ENCODE results near the gene ILF3. TPM values are rescaled to one million over a fixed set of nuclear protein-coding genes. Genes with fewer than 3 reads are reported as not detected.

The ILF3 gene
- total and polyA plus RNA-seq, 7 donors = 25.7 to 146 (median 86.1) TPM

- Histone ChIP-seq H3K4me3 (peak overlapping the region in 2 of 4 donors; percentile 14 to 25), H3K36me3 (peaks cover 0 to 21% (median 8%) of the 10 kb centered on the region in 4 donors), H3K27me3 (no peaks in the 10 kb centered on the region), H3K27ac (no peak overlapping the region), H3K9me3 (no peaks in the 10 kb centered on the region), H3K4me1 (peaks cover 0 to 14% (median 12%) of the 10 kb centered on the region in 4 donors)
- TF ChIP-seq POLR2A (IDR thresholded peaks at IDR 0.05) (no peak), POLR2AphosphoS5 (IDR thresholded peaks at IDR 0.05) (peak in 2 of 4 donors; percentile 44)
- intact Hi-C loops (cut with DNase I) = loop anchor here (5.0 kb wide), 1 partner anchor 43 kb away; the partner anchor contains the start of gene ILF3
- 10 to 14% methylated on average over 59 of the region's 59 CpGs for WGBS, 2 donors
- peak; percentile 89 for DNase-seq
Observed at GRCh38 chr19:10695401-10696398, 41.6 kb downstream of the ILF3 start.

- Histone ChIP-seq H3K9me3 (no peaks in the 10 kb centered on the region), H3K27me3 (no peaks in the 10 kb centered on the region), H3K4me3 (no peak overlapping the region), H3K36me3 (peaks cover 0 to 4% (median 0%) of the 10 kb centered on the region in 4 donors), H3K27ac (no peak overlapping the region), H3K4me1 (peaks cover 0 to 29% (median 26%) of the 10 kb centered on the region in 4 donors)
- TF ChIP-seq CTCF (IDR thresholded peaks at IDR 0.05) = peak in 1 of 4 experiments; percentile 39
- TF ChIP-seq POLR2AphosphoS5 (IDR thresholded peaks at IDR 0.05) = no peak
- DNase-seq = no peak
- WGBS, 2 donors = 38 to 43% methylated on average over 15 of the region's 15 CpGs
- intact Hi-C loops (cut with DNase I) = loop anchor here (5.0 kb wide), 1 partner anchor 47 kb away; the partner anchor contains the start of gene ILF3
Observed at GRCh38 chr19:10699650-10700335, 45.6 kb downstream of the ILF3 start.

GRCh38 chr19:10701955-10702525 lies 47.9 kb downstream of the ILF3 start:
- H3K9me3 ChIP-seq = no peaks in the 10 kb centered on the region
- no peak for DNase-seq
- peaks cover 0 to 16% (median 15%) of the 10 kb centered on the region in 4 donors for H3K4me1 ChIP-seq
- H3K4me3 ChIP-seq = peak overlapping the region; percentile 69 to 94 (median 80)
- intact Hi-C loops (cut with DNase I) = no loop called here
- TF ChIP-seq POLR2AphosphoS5 (IDR thresholded peaks at IDR 0.05) = no peak
- WGBS, 2 donors = 3 to 6% methylated on average over 24 of the region's 24 CpGs
- H3K27ac ChIP-seq = peak overlapping the region in 3 of 4 donors; percentile 57 to 74 (median 73)
- H3K27me3 ChIP-seq = no peaks in the 10 kb centered on the region
- H3K36me3 ChIP-seq = peaks cover 0 to 8% (median 0%) of the 10 kb centered on the region in 4 donors

GRCh38 chr19:10706990-10707389 lies 52.8 kb downstream of the ILF3 start:
- Histone ChIP-seq H3K4me3 (no peak overlapping the region), H3K27ac (no peak overlapping the region), H3K27me3 (no peaks in the 10 kb centered on the region), H3K4me1 (peaks cover 0 to 5% (median 4%) of the 10 kb centered on the region in 4 donors), H3K9me3 (no peaks in the 10 kb centered on the region), H3K36me3 (peaks cover 0 to 38% (median 0%) of the 10 kb centered on the region in 4 donors)
- DNase-seq = no peak
- intact Hi-C loops (cut with DNase I) = no loop called here
- 80 to 82% methylated on average over 12 of the region's 12 CpGs for whole genome bisulfite sequencing, 2 donors
- TF ChIP-seq CTCF (IDR thresholded peaks at IDR 0.05) = no peak

GRCh38 chr19:10707440-10707839 lies 53.3 kb downstream of the ILF3 start:
- TF ChIP-seq POLR2AphosphoS5 (IDR thresholded peaks at IDR 0.05) = no peak
- no peak for TF ChIP-seq EP300 (IDR thresholded peaks at IDR 0.05)
- TF ChIP-seq CTCF (IDR thresholded peaks at IDR 0.05) = no peak
- TF ChIP-seq POLR2A (IDR thresholded peaks at IDR 0.05) = no peak

More at GRCh38 chr19:10707440-10707839, 53.3 kb downstream of the ILF3 start:
- Histone ChIP-seq H3K36me3 (peaks cover 0 to 42% (median 0%) of the 10 kb centered on the region in 4 donors), H3K9me3 (no peaks in the 10 kb centered on the region), H3K4me3 (no peak overlapping the region), H3K27ac (no peak overlapping the region), H3K4me1 (peaks cover 0 to under 1% (median 0%) of the 10 kb centered on the region in 4 donors), H3K27me3 (no peaks in the 10 kb centered on the region)
- no peak for DNase-seq
- 96% methylated on average over 16 of the region's 16 CpGs for WGBS, 2 donors
- intact Hi-C loops (cut with DNase I) = no loop called here
